Posterior vena cava (tissue), 2 donors: ENCODE data around the gene LSM7. TPM values are rescaled to one million over a fixed set of nuclear protein-coding genes. Genes with fewer than 3 reads are reported as not detected.

ENCODE experiments used
- DNase-seq: peaks from one replicate; pipeline ENCODE4 v3.0.0-alpha.2; 2020; ENCODE audit warnings: low spot score
- intact Hi-C, 2 donors: fragments of 100-400 bp; cut with DNase I; formaldehyde crosslinking; loops; one replicate each; pipeline versions ENCODE4 v1.14.1 to v1.14.2; 2022 to 2023
- total RNA-seq, 2 donors: library from RNA; stranded (reverse); fragmentation: NEBNext Ultra II Directional; extraction: Animal tissue kit (Norgen Biotek cat#: 25700); gene quantifications; one replicate each; pipeline ENCODE4 v1.2.1, GENCODE V29; 2021
- donor health status: DM: yes; HTN: yes; CAD: no.
- donor health status: DM: yes; HTN: yes; CAD: no.

Gene LSM7
- total RNA-seq, 2 donors from 2014 or later = 46.2 to 50.5 TPM

DNA sequence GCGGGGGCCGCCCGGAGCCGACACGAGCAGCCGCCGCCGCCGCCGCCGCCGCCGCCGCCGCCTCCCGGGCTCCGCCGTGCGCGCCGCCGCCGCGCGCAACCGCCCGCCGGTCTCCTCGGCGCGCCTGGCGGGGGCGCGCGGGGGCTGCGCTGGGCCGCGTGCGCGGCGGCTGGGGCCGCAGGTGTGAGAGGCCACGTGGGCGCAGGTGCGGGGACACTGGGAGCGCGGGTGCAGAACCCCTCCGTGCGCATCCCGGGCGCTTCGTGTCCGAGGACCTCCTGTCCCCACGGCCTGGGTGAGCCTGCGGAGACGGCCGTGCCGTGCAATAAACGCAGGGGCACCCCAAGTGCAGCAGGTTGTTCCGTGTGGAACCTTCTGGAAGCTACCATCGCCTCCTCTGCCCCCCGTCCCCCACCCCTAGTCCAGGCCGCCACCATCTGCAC lies 20.3 kb downstream of the LSM7 start, which contains the start of gene LINGO3:
LINGO3 (minus strand) TSS at position 41 of the 443 bp plus-strand sequence. CDS start 16,378 bp downstream, outside the sequence.
- intact Hi-C loops = no loop called here
- DNase-seq = no peak

DNA sequence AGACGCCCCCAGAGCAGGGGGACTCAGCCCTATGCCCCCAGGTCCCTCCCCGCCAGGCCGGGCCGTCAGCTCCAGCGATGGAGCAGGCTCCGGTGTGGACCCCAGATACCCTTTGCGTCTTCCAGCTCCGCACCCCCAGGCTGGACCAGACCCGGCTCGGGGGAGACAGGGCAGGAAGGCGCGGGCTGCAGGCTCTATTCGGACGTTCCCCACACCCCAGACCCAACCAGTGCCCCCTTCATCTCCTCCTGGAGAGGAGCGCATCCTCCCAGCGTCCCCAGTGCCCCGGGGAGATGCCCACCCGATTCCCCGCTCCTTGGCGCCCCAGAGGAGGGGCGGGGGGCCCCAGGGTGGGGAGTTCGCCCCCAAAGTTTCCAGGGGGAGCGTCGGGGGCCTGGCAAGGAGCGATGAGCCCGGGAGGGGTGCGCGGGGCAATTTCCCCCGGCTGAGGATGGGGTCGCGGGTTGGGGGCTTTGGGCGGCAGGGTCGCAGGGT lies 20.8 kb downstream of the LSM7 start:
- intact Hi-C loops = no loop called here
- DNase-seq = no peak

DNA sequence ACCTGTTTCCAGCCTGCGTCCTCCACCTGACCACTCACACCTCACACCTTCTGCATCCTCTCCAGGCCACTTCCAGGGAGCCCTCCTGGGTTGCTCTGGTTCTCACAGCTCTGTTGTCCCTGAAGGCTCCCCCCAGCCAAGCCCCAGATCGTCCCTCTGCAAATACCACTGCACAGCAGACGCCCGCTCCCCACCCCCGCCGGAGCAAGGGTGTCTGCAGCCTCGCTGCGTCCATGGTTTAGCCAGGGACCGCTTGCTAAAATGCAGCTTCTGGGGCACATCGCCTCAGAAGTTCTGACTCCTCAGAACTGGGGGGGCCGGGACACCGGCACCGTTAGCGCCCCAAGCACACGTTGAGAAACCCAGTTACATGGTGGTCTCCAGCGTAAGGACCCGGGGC lies 21.4 kb downstream of the LSM7 start:
- DNase-seq = no peak

DNA sequence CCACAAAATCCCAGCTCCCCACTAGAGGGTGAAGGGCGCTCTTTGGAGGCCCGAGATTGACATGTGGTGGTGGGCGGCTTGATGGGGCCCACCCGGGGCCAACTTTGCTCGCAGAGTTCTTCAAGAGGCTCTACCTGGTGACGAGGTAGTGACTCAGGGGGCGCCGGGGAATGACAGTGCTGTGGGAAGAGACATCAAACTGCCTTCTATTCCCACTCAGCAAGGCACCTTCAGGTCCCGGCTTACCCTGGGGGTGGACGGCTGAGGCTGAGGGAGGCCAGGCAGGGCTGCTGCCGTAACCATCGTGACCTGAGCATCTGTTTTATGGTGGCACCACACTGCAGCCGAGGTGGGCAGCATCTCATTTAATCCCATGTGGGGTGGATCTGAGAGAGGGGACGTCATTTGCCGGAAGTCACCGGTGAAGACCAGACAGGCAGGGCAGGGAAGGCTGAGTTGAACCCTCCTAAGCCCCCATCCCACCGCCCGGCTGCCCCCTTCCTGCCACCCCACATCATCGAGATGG lies 22.0 kb downstream of the LSM7 start:
- intact Hi-C loops = no loop called here
- no peak for DNase-seq

More for the DNA sequence above, 21.4 kb downstream of the LSM7 start:
- intact Hi-C loops = no loop called here

- intact Hi-C loops = no loop called here
- DNase-seq = no peak
Measured at GRCh38 chr19:2305452-2306280, 22.7 kb downstream of the LSM7 start.

DNA sequence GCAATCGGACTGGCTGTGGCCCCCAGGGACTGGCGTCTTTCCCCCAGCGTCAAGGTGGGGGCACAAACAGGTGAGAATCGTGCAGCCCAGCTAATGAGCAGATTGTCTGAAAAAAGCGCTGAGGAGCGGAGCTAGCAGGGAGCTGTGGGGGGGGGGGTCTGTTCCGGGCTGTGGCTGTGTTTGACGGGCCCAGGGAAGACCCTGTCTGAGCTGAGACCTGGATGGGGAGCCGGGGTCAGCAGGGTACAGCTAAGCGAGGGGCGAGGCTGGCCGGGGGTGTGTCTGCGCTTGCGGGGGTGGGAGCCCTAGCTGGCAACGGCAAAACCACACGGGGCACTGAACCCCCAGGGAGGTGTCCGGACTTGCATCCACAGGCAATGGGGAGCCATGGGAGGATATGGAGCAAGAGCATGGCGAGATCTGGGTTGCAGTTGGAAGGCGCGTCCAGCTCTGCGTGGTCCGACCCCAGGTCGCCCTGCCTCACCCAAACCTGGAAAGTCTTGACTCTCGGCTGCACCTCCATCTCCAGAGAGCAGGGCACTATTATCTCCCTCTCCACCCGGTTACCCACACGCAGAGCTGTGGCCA lies 25.1 kb downstream of the LSM7 start:
- DNase-seq = no peak
- intact Hi-C loops = no loop called here

DNA sequence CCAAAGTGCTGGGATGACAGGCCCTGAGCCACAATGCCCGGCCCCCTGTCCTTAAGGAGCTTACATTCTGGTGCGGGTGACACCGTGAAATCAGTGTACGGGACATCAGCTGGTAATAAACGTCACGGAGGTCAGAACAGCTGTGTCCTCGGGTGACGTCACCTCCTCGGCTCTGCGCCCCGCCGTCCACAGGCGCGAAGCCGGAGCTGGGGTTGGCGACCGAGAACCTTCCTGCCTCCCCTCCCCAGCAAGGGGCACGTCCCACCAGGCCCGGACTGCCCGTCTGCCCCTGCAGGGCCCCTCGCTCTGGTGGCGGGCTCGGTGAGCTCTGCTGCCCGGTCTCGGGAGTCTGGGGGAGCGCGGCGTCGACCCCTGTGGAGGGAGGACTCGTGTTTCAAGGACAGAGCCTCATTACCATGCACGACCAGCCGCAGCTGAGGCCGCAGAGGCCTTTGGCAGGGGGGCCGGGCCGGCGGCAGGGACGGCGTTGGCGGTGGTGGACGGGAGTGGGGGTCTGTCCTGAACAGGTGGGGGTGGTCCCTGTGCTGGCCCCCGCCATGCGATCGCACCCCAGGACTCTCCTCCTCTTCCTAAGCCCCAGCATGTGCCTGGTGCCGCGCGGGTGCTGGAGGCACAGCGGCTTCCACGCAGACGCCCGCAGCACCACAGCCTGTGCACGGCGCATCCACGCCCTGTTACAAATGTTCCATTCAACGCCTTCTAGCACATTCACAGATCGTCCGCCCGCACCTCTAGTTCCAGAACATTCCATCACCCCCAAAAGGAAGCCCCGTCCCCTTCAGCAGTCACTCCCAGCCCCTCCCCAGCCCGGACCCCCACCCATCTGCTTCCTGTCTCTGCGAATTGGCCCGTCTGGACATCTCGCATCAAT lies 25.8 kb downstream of the LSM7 start:
- DNase-seq = no peak
- intact Hi-C loops = no loop called here

GRCh38 chr19:2300533-2300932 lies 27.9 kb downstream of the LSM7 start:
- intact Hi-C loops = no loop called here

GRCh38 chr19:2296141-2296540 lies 32.2 kb downstream of the LSM7 start:
- no peak for DNase-seq
- intact Hi-C loops = no loop called here

More at GRCh38 chr19:2300533-2300932, 27.9 kb downstream of the LSM7 start:
- no peak for DNase-seq

GRCh38 chr19:2294687-2295335 lies 33.6 kb downstream of the LSM7 start:
- DNase-seq = peak; percentile 78

DNA sequence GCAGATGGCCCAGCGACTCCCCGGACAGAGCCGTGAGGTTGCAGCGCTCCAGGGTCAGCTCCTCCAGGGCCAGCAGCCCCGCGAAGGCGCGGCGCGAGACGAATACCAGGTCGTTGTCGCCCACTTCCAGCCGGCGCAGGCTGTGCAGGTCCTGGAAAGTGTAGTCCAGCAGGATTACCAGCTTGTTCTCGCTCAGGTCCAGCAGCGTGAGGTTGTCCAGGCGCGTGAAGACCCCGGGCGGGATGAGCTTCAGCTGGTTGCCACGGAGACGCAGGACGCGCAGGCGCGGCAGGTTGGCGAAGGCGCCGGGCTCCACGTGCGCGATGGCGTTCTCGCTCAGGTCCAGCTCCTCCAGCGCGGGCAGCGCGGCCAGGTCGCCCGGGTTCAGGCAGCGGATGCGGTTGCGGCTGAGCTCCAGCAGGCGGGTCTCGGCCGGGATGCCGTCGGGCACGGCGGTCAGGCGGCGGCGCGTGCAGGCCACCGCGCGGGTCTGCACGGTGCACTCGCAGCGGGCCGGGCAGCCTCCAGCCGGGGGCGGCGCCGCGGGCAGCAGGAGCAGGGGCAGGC lies 37.1 kb downstream of the LSM7 start:
- no peak for DNase-seq
- intact Hi-C loops = no loop called here

More at GRCh38 chr19:2294687-2295335, 33.6 kb downstream of the LSM7 start:
- intact Hi-C loops = no loop called here

GRCh38 chr19:2290441-2291184 lies 37.8 kb downstream of the LSM7 start:
- no peak for DNase-seq
- intact Hi-C loops = no loop called here

DNA sequence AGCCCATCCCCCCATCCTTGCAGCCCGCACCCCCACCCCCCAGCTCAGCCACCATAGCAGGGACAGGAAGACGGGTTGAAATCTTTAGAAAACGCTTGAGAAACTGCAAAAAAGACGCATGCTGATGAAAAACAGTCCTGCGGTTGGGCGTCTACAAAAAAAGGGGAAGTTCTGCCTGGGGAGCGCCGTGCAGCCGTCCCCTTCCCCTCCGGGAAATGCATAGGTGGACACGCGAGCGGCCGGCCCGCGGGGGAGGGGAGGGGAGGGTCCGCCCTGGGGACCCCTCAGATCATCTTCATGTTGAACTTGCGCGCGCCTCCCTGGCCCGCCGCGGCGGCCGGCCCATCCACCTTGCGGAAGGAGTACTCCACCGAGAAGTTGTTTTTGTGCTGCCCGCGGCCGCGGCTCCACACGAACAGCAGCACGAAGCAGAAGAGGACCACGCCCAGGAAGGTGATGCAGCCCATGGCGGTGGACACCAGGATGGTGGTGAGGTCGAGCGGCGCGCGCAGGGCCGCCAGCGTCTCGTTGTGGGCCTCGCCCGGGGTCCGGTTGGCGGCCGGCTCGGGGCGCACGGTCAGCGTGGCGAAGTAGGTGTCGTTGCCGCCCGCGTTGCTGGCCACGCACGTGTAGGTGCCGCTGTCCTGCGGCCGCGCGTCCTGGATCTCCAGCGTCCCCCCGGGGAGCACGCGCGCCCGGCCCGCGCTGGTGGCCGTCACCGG lies 38.5 kb downstream of the LSM7 start:
- peak; percentile 88 for DNase-seq
- intact Hi-C loops = no loop called here

GRCh38 chr19:2288818-2289713 lies 39.3 kb downstream of the LSM7 start:
- intact Hi-C loops = no loop called here
- no peak for DNase-seq

DNA sequence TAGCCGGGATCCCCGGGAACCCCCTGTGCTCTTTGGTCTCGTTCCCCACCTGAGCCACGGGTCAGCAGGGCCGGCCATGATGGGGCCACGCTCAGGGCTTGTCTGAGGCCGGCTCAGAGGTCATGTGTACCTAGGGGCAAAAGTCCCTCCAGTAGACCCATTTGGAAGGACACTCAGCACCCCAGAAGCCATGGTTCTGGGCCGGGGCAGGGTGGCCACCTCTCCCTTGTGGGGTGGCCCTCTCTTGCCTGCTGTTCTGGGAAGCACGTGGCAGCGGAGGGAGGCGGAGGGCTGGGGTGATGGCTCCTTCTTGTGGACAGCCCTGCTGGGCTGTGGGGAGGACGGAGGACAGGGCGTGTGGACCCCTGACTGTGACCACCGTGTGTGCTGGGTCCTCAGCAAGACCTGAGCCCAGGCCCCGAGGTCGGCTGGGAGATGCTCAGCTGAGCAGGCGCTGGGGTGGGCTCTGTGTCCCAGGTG lies 40.0 kb downstream of the LSM7 start:
- DNase-seq = no peak
- intact Hi-C loops = no loop called here
